Fibroblast of lung (primary cell): ENCODE results near the gene GGCX. TPM values are rescaled to one million over a fixed set of nuclear protein-coding genes. Genes with fewer than 3 reads are reported as not detected.

Source experiments
- DNase-seq, 2 donors: peaks; one replicate each; pipeline versions ENCODE4 v3.0.0 to v3.0.0-alpha.2; 2010; ENCODE audit warnings: low read depth in 2 of 2
- H2AFZ ChIP-seq: 2 replicates; pipeline ENCODE4 v1.5.1; 2012; ENCODE audit warnings: low read length, control low read depth, inconsistent platforms
- H3K27ac ChIP-seq: 2 replicates; pipeline ENCODE4 v1.5.1; 2011; ENCODE audit warnings: low read length, control low read depth; ENCODE audit not compliant: insufficient read depth
- H3K27me3 ChIP-seq: 2 replicates; pipeline ENCODE4 v1.5.1; 2011; ENCODE audit warnings: mild to moderate bottlenecking, low read length; ENCODE audit not compliant: control insufficient read depth, insufficient read depth
- H3K36me3 ChIP-seq: 2 replicates; pipeline ENCODE4 v1.5.1; 2011; ENCODE audit warnings: low read length; ENCODE audit not compliant: control insufficient read depth, insufficient read depth
- H3K4me1 ChIP-seq: 2 replicates; pipeline ENCODE4 v1.5.1; 2011; ENCODE audit warnings: low read length; ENCODE audit not compliant: control insufficient read depth, insufficient read depth; ENCODE audit errors: extremely low read depth
- H3K4me2 ChIP-seq: 2 replicates; pipeline ENCODE4 v1.5.1; 2011; ENCODE audit warnings: low read length, control low read depth; ENCODE audit not compliant: insufficient read depth; ENCODE audit errors: extremely low read depth
- H3K4me3 ChIP-seq, 4 experiments: fragments of 200-600 bp in 1 of 4; sonication (generic) in 1 of 4; replicated peaks in 1 of 4; 2 replicates each; pipeline ENCODE4 v1.5.1; 2011 to 2016; ENCODE audit warnings: low read length in 4 of 4, low read depth in 3 of 4, mild to moderate bottlenecking in 3 of 4, control low read depth in 2 of 4, inconsistent platforms in 1 of 4, mixed read lengths in 1 of 4; ENCODE audit not compliant: insufficient read depth in 1 of 4; ENCODE audit errors: control extremely low read depth in 1 of 4
- H3K79me2 ChIP-seq: 2 replicates; pipeline ENCODE4 v1.5.1; 2012; ENCODE audit warnings: mild to moderate bottlenecking, low read length, inconsistent platforms; ENCODE audit not compliant: control insufficient read depth, insufficient read depth
- H3K9ac ChIP-seq: 2 replicates; pipeline ENCODE4 v1.5.1; 2011; ENCODE audit warnings: mild to moderate bottlenecking, low read length, control low read depth; ENCODE audit not compliant: insufficient read depth
- H3K9me3 ChIP-seq: 2 replicates; pipeline ENCODE4 v1.5.1; 2012; ENCODE audit warnings: low read depth, low read length; ENCODE audit not compliant: control insufficient read depth, insufficient read depth
- H4K20me1 ChIP-seq: 2 replicates; pipeline ENCODE4 v1.5.1; 2011; ENCODE audit warnings: low read length; ENCODE audit not compliant: control insufficient read depth, insufficient read depth; ENCODE audit errors: extremely low read depth
- CTCF ChIP-seq, 2 donors: IDR thresholded peaks in 1 of 2; conservative IDR thresholded peaks in 1 of 2; 1 replicate in 1 of 2; 2 replicates in 1 of 2; pipeline ENCODE4 v1.5.1; 2011 to 2012; ENCODE audit warnings: low read length in 2 of 2, control low read depth in 1 of 2, inconsistent platforms in 1 of 2, low read depth in 1 of 2, mild to moderate bottlenecking in 1 of 2
- EZH2 ChIP-seq: IDR thresholded peaks from 2 replicates; pipeline ENCODE4 v1.5.1; 2012; ENCODE audit warnings: low read length, control low read depth, mild to moderate bottlenecking; ENCODE audit errors: missing control alignments
- polyA plus RNA-seq, 2 donors: library from polyadenylated mRNA; depleted of rRNA in 1 of 2; stranded (reverse) in 1 of 2; unstranded in 1 of 2; fragments of >200 nt; gene quantifications; 2 replicates each; pipeline ENCODE4 v1.2.1, GENCODE V29; 2011 to 2012; ENCODE audit warnings: missing spikeins in 1 of 2
- total RNA-seq: library from RNA; depleted of rRNA; stranded (reverse); fragments of >200 nt; gene quantifications from 2 replicates; pipeline ENCODE4 v1.2.1, GENCODE V29; 2014

Gene GGCX
- total and polyA plus RNA-seq, 2 donors (not counting 1 experiment from before 2014, with no cell fraction given), result 34.4 to 46.1 TPM

GRCh38 chr2:85557130-85557529 lies 4.2 kb downstream of the GGCX start:
- Histone ChIP-seq H3K4me2 (no peak overlapping the region), H3K9ac (no peak overlapping the region), H4K20me1 (no peaks in the 10 kb centered on the region), H3K4me1 (peaks cover 3% of the 10 kb centered on the region), H3K27ac (no peak overlapping the region), H3K4me3 (no peak overlapping the region), H3K9me3 (no peaks in the 10 kb centered on the region), H3K27me3 (no peaks in the 10 kb centered on the region), H3K79me2 (peaks cover 26% of the 10 kb centered on the region), H2AFZ (no peak overlapping the region), H3K36me3 (peaks cover 24% of the 10 kb centered on the region)
- DNase-seq, result no peak
- TF ChIP-seq CTCF (conservative IDR thresholded peaks at IDR 0.05 in 1 of 2, IDR thresholded peaks at IDR 0.05 in 1 of 2; ENCODE audit: low read depth in 1 of 2, low read length in 2 of 2) (no peak), EZH2 (no peak)

GRCh38 chr2:85554980-85555612 lies 6.2 kb downstream of the GGCX start:
- Histone ChIP-seq H3K27me3 (no peaks in the 10 kb centered on the region), H3K9ac (no peak overlapping the region), H3K4me3 (no peak overlapping the region), H3K9me3 (no peaks in the 10 kb centered on the region), H3K79me2 (peaks cover 17% of the 10 kb centered on the region), H3K27ac (no peak overlapping the region), H3K4me2 (no peak overlapping the region), H4K20me1 (no peaks in the 10 kb centered on the region), H3K4me1 (peaks cover 10% of the 10 kb centered on the region), H3K36me3 (peaks cover 28% of the 10 kb centered on the region), H2AFZ (no peak overlapping the region)
- no peak for DNase-seq
- TF ChIP-seq EZH2, result no peak
- no peak for TF ChIP-seq CTCF (conservative IDR thresholded peaks at IDR 0.05 in 1 of 2, IDR thresholded peaks at IDR 0.05 in 1 of 2; ENCODE audit: low read depth in 1 of 2, low read length in 2 of 2)

- no peak overlapping the region for H2AFZ ChIP-seq
- H3K4me3 ChIP-seq, result no peak overlapping the region
- no peaks in the 10 kb centered on the region for H3K27me3 ChIP-seq
- peaks cover 24% of the 10 kb centered on the region for H3K36me3 ChIP-seq
- peaks cover 11% of the 10 kb centered on the region for H3K4me1 ChIP-seq
- no peak for DNase-seq
- no peaks in the 10 kb centered on the region for H3K9me3 ChIP-seq
- H3K9ac ChIP-seq, result no peak overlapping the region
- H4K20me1 ChIP-seq, result no peaks in the 10 kb centered on the region
- no peak overlapping the region for H3K27ac ChIP-seq
- H3K4me2 ChIP-seq, result no peak overlapping the region
- no peak for TF ChIP-seq CTCF (conservative IDR thresholded peaks at IDR 0.05 in 1 of 2, IDR thresholded peaks at IDR 0.05 in 1 of 2; ENCODE audit: low read depth in 1 of 2, low read length in 2 of 2)
- TF ChIP-seq EZH2, result no peak
- H3K79me2 ChIP-seq, result peaks cover 5% of the 10 kb centered on the region
These were observed 8.1 kb downstream of the GGCX start for GRCh38 chr2:85553184-85553583.
